HG02870 (cell line): ENCODE results near the gene SCG2.
"Not testable (repeated sequence)": the region's sequence is repeated elsewhere in the genome, so short reads cannot be mapped to it uniquely, and the experiment has no call there.

Experiments used
- ATAC-seq: cut with Tn5 transposase; IDR thresholded peaks from one replicate; pipeline ENCODE4 v1.9.1; 2021; ENCODE audit warnings: mild to moderate bottlenecking, moderate library complexity; ENCODE audit not compliant: unreplicated experiment

The SCG2 gene

GRCh38 chr2:223613017-223613950 lies 11.1 kb upstream of the SCG2 start:
- no peak for ATAC-seq

- ATAC-seq, result no peak
Observed at GRCh38 chr2:223612501-223612900, 10.3 kb upstream of the SCG2 start.

- no peak for ATAC-seq
Observed at GRCh38 chr2:223611061-223611460, 8.9 kb upstream of the SCG2 start.

GRCh38 chr2:223607476-223607875 lies 5.3 kb upstream of the SCG2 start:
- no peak for ATAC-seq

- no peak for ATAC-seq
Observed at GRCh38 chr2:223606946-223607345, 4.8 kb upstream of the SCG2 start.

- ATAC-seq, result no peak
Observed at GRCh38 chr2:223604231-223604630, 2.1 kb upstream of the SCG2 start.

GRCh38 chr2:223602972-223603371 lies 811 bp upstream of the SCG2 start:
- ATAC-seq, result no peak

GRCh38 chr2:223601018-223601417 lies 1.1 kb downstream of the SCG2 start:
- no peak for ATAC-seq

GRCh38 chr2:223599640-223600380 lies 2.4 kb downstream of the SCG2 start:
- ATAC-seq, result no peak

GRCh38 chr2:223598994-223599639 lies 3.0 kb downstream of the SCG2 start:
- ATAC-seq, result no peak

GRCh38 chr2:223597076-223597475 lies 5.1 kb downstream of the SCG2 start:
- no peak for ATAC-seq

- ATAC-seq, result no peak
Observed at GRCh38 chr2:223596208-223596607, 6.0 kb downstream of the SCG2 start.

GRCh38 chr2:223594831-223595230 lies 7.3 kb downstream of the SCG2 start:
- ATAC-seq, result no peak

GRCh38 chr2:223594259-223594658 lies 7.9 kb downstream of the SCG2 start:
- no peak for ATAC-seq

GRCh38 chr2:223592689-223593088 lies 9.5 kb downstream of the SCG2 start:
- not testable (repeated sequence) for ATAC-seq

- no peak for ATAC-seq
Observed at GRCh38 chr2:223591596-223591995, 10.6 kb downstream of the SCG2 start.

GRCh38 chr2:223590964-223591363 lies 11.2 kb downstream of the SCG2 start:
- ATAC-seq, result no peak

- no peak for ATAC-seq
Observed at GRCh38 chr2:223589901-223590300, 12.3 kb downstream of the SCG2 start.

- no peak for ATAC-seq
Observed at GRCh38 chr2:223588251-223588650, 13.9 kb downstream of the SCG2 start.

GRCh38 chr2:223587301-223587700 lies 14.9 kb downstream of the SCG2 start:
- ATAC-seq, result no peak

GRCh38 chr2:223586261-223586660 lies 15.9 kb downstream of the SCG2 start:
- no peak for ATAC-seq

- no peak for ATAC-seq
Observed at GRCh38 chr2:223585666-223586065, 16.5 kb downstream of the SCG2 start.
